Ishikawa (cell line): ENCODE measurements around the gene SRSF2.

Experiments used
- CEBPB ChIP-seq: IDR thresholded peaks from 2 replicates; pipeline ENCODE4 v1.6.1; 2012
- CREB1 ChIP-seq: IDR thresholded peaks from 2 replicates; pipeline ENCODE4 v1.6.1; 2012; ENCODE audit warnings: low read depth
- EGR1 ChIP-seq: IDR thresholded peaks from 2 replicates; pipeline ENCODE4 v1.6.1; 2012
- EP300 ChIP-seq: IDR thresholded peaks from 2 replicates; pipeline ENCODE4 v1.6.1; 2012; ENCODE audit warnings: borderline replicate concordance
- FOXM1 ChIP-seq: IDR thresholded peaks from 2 replicates; pipeline ENCODE4 v1.6.1; 2012; ENCODE audit warnings: low read depth, borderline replicate concordance
- NFIC ChIP-seq: IDR thresholded peaks from 2 replicates; pipeline ENCODE4 v1.6.1; 2012
- RAD21 ChIP-seq: IDR thresholded peaks from 2 replicates; pipeline ENCODE4 v1.6.1; 2012; ENCODE audit warnings: low read depth
- TAF1 ChIP-seq: IDR thresholded peaks from 2 replicates; pipeline ENCODE4 v1.6.1; 2012; ENCODE audit warnings: low read depth, mild to moderate bottlenecking
- TCF12 ChIP-seq: IDR thresholded peaks from 2 replicates; pipeline ENCODE4 v1.6.1; 2012; ENCODE audit warnings: low read depth
- YY1 ChIP-seq: IDR thresholded peaks from 2 replicates; pipeline ENCODE4 v1.6.1; 2012; ENCODE audit warnings: low read depth
- ZBTB7A ChIP-seq: IDR thresholded peaks from 2 replicates; pipeline ENCODE4 v1.6.1; 2012; ENCODE audit warnings: low read depth
- TF ChIP-seq, protein P1 (sequence below): IDR thresholded peaks from 2 replicates; pipeline ENCODE4 v1.6.1; 2012
- TF ChIP-seq, protein P2 (sequence below): IDR thresholded peaks from 2 replicates; pipeline ENCODE4 v1.6.1; 2012; ENCODE audit warnings: low read depth, mild to moderate bottlenecking
- TF ChIP-seq, protein P3 (sequence below): IDR thresholded peaks from 2 replicates; pipeline ENCODE4 v1.6.1; 2012

DNA sequence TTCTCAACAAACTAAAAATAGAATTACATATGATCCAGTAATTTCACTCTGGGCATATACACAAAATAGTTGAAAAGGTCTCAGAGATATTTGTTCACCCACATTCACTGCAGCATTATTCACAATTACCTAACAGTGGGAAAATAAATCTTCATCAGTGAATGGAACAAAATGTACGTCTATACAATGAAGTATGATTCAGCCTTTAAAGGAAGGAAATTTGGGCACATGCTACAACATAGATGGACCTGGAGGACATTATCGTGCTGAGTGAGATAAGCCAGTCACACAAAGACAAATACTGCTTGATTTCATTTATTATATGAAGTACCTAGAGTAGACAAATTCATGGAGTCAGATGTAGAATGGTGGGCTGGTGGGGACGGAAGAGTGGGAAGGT, 47.8 kb upstream of the SRSF2 start:
- TF ChIP-seq, protein P1, sequence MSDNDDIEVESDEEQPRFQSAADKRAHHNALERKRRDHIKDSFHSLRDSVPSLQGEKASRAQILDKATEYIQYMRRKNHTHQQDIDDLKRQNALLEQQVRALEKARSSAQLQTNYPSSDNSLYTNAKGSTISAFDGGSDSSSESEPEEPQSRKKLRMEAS, result no peak
- TF ChIP-seq FOXM1 (no peak), CEBPB (no peak), TAF1 (no peak), ZBTB7A (no peak), YY1 (no peak), EP300 (no peak), NFIC (no peak), EGR1 (no peak), RAD21 (no peak), TCF12 (no peak), CREB1 (no peak)
- TF ChIP-seq, protein P2, sequence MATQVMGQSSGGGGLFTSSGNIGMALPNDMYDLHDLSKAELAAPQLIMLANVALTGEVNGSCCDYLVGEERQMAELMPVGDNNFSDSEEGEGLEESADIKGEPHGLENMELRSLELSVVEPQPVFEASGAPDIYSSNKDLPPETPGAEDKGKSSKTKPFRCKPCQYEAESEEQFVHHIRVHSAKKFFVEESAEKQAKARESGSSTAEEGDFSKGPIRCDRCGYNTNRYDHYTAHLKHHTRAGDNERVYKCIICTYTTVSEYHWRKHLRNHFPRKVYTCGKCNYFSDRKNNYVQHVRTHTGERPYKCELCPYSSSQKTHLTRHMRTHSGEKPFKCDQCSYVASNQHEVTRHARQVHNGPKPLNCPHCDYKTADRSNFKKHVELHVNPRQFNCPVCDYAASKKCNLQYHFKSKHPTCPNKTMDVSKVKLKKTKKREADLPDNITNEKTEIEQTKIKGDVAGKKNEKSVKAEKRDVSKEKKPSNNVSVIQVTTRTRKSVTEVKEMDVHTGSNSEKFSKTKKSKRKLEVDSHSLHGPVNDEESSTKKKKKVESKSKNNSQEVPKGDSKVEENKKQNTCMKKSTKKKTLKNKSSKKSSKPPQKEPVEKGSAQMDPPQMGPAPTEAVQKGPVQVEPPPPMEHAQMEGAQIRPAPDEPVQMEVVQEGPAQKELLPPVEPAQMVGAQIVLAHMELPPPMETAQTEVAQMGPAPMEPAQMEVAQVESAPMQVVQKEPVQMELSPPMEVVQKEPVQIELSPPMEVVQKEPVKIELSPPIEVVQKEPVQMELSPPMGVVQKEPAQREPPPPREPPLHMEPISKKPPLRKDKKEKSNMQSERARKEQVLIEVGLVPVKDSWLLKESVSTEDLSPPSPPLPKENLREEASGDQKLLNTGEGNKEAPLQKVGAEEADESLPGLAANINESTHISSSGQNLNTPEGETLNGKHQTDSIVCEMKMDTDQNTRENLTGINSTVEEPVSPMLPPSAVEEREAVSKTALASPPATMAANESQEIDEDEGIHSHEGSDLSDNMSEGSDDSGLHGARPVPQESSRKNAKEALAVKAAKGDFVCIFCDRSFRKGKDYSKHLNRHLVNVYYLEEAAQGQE, result no peak
- TF ChIP-seq, protein P3, sequence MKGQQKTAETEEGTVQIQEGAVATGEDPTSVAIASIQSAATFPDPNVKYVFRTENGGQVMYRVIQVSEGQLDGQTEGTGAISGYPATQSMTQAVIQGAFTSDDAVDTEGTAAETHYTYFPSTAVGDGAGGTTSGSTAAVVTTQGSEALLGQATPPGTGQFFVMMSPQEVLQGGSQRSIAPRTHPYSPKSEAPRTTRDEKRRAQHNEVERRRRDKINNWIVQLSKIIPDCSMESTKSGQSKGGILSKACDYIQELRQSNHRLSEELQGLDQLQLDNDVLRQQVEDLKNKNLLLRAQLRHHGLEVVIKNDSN, result no peak
